ENCODE results near the gene MVB12A.

Gene MVB12A

DNA sequence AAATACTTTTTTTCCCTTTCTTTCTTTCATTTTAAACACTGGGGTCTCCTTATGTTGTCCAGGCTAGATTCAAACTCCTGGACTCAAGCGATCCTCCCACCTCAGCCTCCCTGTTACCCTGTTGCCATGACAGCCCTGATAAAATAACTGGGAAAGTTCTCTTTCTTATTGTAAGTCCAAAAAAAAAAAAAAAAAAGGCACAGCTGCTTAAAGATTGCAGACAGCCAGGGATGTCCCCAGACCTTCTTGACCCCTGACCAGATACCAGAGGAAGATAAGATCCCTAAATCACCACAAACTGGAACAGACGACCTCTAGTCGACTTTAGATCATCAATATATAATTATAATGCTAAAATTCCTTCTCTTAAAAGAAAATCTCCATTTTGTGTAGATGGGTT lies 1.1 kb upstream of the MVB12A start:
- H3K4me3 ChIP-seq (ENCODE audit: low read length) = peak overlapping the region; percentile 75
- no peak for TF ChIP-seq ZNF274 (IDR thresholded peaks at IDR 0.05; ENCODE audit: low read depth, low read length)

- TF ChIP-seq ZNF274 (IDR thresholded peaks at IDR 0.05; ENCODE audit: low read depth, low read length) = no peak
- H3K4me3 ChIP-seq (ENCODE audit: low read length) = peak overlapping the region; percentile 75
These were observed 660 bp upstream of the MVB12A start for GRCh38 chr19:17419154-17419620.

DNA sequence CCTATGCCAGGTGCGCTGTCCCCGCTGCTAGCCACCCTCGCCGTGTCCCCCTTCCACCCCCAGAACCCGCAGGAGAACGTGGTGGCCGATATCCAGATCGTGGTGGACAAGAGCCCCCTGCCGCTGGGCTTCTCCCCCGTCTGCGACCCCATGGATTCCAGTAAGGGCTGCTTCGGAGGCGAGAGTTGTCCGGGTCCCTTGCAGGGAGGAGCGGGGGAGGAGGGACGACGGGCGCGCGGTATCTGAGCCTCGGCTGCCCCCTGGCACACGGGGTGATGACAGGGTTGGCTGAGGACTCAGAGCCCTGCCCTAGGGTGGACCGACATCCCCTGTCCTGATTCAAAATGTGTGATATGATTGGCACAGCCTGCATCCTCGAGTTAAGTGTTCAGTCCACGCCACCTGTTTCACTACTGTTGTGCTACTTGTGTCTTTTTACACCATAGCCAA lies 653 bp downstream of the MVB12A start:
- no peak for TF ChIP-seq ZNF274 (IDR thresholded peaks at IDR 0.05; ENCODE audit: low read depth, low read length)
- peak overlapping the region; percentile 62 for H3K4me3 ChIP-seq (ENCODE audit: low read length)

DNA sequence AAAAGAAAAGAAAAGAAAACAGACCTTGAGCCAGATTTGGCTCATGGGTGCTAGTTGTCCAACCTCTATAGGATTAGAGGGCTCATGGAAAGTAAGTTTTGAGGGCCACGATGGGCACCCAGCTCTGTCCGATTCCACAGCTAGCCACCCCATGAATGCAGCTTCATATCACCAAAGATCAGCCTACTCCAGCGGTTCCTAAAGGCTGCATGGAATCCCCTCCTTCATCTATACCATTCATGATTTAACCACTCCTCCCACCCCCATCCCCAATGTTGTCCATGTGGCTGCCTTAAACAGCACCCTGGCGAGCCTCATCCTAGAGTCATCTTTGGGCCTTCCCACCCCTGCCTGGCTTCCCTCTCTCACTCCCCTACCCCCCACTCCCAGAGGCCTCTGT lies 2.1 kb downstream of the MVB12A start:
- no peak overlapping the region for H3K4me3 ChIP-seq (ENCODE audit: low read length)
- no peak for TF ChIP-seq ZNF274 (IDR thresholded peaks at IDR 0.05; ENCODE audit: low read depth, low read length)

DNA sequence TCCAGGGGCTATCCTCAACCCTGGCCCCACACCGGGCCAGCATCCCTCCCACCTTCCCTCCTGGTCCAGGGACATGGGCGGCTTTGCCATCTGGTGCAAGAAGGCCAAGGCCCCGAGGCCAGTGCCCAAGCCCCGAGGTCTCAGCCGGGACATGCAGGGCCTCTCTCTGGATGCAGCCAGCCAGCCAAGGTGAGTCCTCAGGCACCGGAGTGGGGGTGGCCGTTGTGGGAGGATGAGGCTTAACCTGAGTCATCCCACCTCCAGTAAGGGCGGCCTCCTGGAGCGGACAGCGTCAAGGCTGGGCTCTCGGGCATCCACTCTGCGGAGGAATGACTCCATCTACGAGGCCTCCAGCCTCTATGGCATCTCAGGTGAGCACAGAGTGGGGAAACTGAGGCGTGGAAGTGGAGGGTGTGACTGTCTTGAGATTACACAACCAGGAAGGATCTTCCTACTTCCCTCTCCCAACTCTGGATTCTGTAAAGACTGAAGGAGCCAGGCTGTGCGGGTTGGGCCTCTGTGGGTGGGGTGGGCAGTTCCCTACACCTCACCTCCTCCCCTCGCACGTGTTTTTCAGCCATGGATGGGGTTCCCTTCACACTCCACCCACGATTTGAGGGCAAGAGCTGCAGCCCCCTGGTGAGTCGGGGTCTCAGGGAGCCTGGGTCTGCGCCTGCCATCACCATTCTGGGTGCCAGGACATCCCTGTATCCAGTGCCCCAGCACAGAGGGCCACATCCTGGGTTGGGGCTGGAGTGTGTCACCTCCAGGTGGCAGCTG lies 3.8 kb downstream of the MVB12A start:
- no peak for TF ChIP-seq ZNF274 (IDR thresholded peaks at IDR 0.05; ENCODE audit: low read depth, low read length)
- no peak overlapping the region for H3K4me3 ChIP-seq (ENCODE audit: low read length)

DNA sequence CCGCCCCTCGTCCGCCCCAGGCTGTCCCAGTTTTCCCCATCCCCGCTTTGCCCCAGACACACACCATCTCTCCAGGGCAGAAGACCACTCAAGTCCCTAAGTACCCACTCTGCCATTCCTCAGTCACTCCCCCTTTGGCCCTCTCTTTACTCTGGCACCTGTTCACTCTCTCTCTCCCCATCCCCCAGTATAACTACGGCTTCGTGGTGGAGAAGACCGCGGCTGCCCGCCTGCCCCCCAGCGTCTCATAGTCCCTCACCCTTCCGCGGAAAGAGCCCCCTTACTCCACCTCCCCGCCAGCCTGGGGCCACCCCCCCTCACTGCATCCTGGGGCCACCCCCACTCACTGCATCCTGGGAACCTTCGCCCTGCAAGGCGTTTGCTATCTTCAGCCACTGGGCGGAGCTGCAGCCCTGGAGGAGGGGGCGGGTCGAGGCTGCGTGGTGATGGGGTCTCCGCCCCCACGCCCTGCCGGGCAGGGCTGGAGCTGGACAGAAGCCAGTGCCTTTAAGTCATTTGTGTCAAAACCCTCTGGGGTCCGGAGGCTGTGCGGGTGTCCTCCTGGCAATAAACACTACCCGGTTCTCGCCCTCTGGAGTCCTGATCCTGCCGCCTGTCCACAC lies 5.0 kb downstream of the MVB12A start:
- TF ChIP-seq ZNF274 (IDR thresholded peaks at IDR 0.05; ENCODE audit: low read depth, low read length) = no peak
- H3K4me3 ChIP-seq (ENCODE audit: low read length) = no peak overlapping the region

DNA sequence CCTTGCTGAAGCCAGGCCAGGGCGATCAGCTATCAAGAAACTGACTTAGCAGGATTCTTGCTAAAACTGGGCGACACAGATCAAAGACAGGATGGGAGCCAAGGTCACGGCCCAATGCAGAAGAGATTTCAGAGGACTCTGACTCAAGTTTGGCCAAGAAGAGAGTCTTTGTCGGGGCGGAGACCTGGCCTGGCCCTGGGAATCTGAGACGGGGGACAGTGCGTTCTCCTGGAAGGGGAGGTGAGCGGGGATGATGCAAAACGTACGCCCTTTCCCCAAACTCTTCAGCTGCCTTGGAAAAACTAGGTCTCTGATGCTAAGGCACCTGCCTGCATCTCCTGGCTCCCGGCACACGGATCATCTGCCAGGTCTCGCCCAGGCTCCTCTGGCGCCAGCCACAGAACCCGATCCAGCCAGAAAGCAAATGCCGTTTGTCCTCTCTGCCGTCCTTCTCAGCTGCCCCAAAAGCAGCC lies 9.8 kb downstream of the MVB12A start:
- no peak for TF ChIP-seq ZNF274 (IDR thresholded peaks at IDR 0.05; ENCODE audit: low read depth, low read length)
- H3K4me3 ChIP-seq (ENCODE audit: low read length) = no peak overlapping the region

DNA sequence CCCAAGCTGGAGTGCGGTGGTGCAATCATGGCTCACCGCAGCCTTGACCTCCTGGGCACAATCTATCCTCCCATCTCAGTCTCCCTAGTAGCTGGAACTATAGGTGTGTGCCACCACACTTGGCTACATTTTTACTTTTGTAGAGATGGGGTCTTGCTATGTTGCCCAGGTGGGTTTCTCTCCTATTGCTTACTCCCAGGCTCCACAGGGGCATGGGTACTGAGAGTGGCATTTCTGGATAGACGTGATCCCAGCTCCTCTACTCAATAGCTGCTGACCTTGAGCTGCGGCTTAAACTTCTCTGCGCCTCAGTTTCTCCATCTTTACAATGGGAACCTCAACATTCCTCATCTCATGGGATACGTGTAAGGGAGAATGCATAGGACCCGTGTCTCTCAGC lies 11.6 kb downstream of the MVB12A start:
- TF ChIP-seq ZNF274 (IDR thresholded peaks at IDR 0.05; ENCODE audit: low read depth, low read length) = no peak

DNA sequence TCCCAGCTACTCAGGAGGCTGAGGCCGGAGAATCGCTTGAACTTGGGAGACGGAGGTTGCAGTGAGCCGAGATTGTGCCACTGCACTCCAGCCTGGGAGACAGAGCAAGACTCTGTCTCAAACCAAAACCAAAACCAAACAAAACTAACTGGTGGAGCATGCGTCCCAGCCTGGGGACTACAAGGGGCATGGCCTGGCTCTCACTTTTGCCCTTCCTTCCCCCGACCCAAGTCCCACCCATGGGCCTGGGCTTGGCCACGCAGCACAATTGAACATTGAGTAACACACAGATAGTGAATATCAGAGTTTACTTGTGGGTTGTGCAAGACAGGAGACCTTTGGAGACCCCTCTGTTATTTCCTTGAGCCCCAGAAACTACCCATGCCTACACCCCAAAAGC lies 15.4 kb downstream of the MVB12A start:
- no peak for TF ChIP-seq ZNF274 (IDR thresholded peaks at IDR 0.05; ENCODE audit: low read depth, low read length)
- H3K4me3 ChIP-seq (ENCODE audit: low read length) = no peak overlapping the region

More for the DNA sequence above, 11.6 kb downstream of the MVB12A start:
- H3K4me3 ChIP-seq (ENCODE audit: low read length) = no peak overlapping the region

DNA sequence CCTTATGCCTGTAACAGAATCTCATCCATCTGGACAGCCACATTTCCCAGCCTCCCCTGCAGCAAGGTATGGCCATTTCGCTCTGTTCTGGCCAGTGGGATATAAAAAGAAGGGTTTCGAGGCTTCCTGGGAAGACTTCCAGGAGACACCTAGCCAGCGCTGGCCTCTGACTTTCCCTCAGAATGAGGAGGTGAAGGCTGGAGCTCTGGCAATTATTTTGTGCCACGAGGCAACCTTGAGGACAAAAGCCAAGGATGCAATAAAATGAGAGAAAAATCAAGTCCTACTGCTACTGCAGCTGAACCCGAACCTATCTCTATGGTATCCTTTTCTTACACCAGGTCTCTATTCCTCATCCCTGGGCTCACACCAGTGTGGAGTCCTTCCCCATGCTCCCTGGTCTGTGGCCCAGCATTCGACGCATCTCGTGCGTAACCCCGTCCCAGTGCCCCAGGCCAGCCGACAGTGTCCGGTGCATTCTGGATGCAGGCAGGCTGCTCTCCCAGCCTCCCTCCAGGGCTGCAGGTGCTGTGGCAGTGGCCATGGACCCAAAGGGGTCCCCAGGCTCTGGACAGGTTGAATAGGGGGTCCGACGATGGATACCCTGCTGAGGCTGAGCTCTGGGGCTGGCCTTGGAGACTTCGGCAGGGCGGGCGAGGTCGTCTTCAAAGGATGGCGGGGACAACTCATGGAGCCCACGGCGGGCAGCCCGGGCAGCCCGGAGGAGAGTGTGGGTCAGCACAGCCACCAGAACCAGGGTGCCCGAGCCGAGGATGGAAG lies 16.4 kb downstream of the MVB12A start:
- no peak for TF ChIP-seq ZNF274 (IDR thresholded peaks at IDR 0.05; ENCODE audit: low read depth, low read length)
- H3K4me3 ChIP-seq (ENCODE audit: low read length) = no peak overlapping the region

GRCh38 chr19:17436874-17437267 lies 17.0 kb downstream of the MVB12A start:
- TF ChIP-seq ZNF274 (IDR thresholded peaks at IDR 0.05; ENCODE audit: low read depth, low read length) = no peak
- H3K4me3 ChIP-seq (ENCODE audit: low read length) = no peak overlapping the region

DNA sequence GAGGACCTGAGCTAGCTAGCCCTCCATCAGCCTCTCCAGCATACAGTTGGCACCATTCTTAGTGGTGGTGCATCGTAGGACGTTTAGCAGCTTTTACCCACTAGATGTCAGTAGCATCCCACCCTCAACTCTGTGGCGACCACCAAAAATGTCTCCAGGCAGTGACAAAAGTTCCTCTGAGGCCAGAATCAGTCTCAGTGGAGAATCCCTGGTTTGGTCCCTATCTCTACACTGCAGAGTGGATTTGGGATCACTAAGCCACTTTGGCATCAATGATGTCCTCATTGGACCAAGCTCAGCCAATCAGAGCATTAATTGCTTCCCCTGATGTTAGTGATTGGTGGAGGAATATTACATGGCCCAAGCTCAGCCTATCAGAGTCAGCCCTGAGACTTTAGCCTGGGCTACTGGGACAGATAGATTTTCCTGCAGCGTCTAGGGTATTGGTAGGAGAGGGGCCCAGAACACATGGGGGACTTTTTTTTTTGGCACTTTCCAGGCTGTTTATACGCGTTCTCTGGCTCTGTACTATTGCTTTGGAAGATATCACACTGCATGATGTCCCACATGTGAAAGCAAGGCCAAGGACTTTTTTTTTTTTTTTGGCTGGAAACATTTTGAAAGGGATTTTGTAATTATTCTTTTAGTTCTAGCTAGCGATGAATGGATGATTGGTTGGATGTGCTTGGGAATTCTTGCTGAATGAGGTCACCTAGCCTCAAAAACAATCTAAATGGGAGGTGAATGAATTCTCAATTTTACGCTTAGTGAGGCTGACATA lies 21.6 kb downstream of the MVB12A start:
- H3K4me3 ChIP-seq (ENCODE audit: low read length) = no peak overlapping the region
- no peak for TF ChIP-seq ZNF274 (IDR thresholded peaks at IDR 0.05; ENCODE audit: low read depth, low read length)

DNA sequence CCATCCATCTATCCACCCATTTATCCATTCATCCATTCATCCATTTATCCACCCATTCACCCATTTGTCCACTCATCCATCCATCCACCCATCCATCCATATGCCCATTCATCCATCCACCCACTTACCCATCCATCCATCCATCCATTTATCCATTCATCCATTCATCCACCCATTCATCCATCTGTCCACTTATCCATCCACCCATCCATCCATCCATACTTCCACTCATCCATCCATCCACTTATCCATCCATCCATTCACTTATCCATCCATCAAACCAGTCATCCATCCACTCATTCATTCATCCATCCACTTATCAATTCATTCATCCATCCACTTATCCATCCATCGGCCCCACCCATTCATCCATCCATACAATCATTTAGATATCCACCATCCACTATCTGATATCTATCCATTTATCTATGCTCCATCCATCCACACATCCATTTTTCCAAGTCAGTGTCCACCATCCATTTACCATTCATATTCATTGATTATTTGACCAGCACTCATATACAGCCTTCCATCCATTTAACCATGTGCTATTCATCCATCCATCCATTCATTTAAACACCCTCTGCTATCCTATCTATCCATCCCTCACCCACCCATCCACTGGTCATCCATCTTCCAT lies 25.8 kb downstream of the MVB12A start:
- no peak overlapping the region for H3K4me3 ChIP-seq (ENCODE audit: low read length)
- no peak for TF ChIP-seq ZNF274 (IDR thresholded peaks at IDR 0.05; ENCODE audit: low read depth, low read length)
